HG03469 (cell line): ENCODE measurements around the gene ABCC3.

Experiments
- ATAC-seq: cut with Tn5 transposase; IDR thresholded peaks from one replicate; pipeline ENCODE4 v1.9.1; 2021; ENCODE audit warnings: mild to moderate bottlenecking, moderate library complexity, moderate number of reproducible peaks; ENCODE audit not compliant: unreplicated experiment

ABCC3 gene

DNA sequence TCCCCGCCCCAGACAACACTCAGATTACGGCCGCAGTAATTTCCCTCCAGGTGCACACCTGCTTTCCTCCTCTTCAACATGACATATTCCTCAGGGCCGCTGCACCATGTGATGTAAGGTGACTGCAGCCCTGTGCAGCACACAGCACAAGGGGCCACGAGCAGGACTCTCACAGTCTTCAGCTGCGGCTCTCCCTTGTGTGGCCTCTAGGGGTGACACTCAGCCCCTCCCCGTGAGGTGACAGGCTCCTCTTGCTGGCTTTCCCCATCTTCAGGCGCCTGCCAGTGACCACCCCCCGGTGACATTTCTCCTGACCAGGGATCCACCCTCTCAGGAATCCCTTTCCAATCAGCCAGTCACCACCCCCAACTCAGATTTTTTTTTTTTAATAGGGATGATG, 31.3 kb upstream of the ABCC3 start:
- ATAC-seq: no peak

DNA sequence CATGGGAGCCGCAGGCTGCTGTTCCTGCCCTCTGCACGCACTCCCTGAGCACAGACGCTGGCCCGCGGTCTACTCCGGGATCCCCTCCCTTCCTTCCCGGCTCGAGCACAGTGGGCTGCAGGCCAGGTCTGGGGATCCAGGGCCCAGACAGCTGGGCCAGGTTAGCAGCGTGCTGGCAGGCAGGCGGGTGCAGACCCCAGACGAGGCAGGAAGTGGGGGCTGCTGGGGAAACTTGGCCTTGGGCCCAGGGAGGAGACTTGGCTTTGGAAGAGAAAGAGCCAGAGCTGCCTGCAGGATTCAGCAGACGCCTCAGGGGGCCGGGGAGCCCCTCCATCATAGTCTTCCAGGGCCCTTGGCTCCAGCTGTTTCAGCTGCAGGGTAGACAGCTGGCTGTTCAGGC, 30.2 kb upstream of the ABCC3 start:
- no peak for ATAC-seq

DNA sequence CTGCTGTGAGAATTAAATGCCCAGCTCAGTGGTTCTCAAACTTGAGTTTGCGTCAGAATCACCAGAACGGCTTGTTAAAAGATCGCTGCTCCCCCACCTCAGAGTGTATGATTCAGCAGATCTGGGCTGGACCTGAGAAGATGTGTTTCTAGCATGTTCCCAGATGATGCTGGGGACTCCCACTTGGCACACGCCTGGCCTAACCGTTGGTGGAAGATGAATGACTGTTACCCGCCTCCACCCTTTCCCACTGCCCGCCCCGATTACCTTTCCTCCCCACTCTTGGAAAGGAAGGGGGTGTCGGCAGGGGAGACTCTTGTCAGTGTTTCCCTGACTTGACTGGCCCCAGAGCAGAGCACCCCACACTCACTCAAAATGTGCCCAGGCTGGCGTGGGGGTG, 29.3 kb upstream of the ABCC3 start:
- no peak for ATAC-seq

DNA sequence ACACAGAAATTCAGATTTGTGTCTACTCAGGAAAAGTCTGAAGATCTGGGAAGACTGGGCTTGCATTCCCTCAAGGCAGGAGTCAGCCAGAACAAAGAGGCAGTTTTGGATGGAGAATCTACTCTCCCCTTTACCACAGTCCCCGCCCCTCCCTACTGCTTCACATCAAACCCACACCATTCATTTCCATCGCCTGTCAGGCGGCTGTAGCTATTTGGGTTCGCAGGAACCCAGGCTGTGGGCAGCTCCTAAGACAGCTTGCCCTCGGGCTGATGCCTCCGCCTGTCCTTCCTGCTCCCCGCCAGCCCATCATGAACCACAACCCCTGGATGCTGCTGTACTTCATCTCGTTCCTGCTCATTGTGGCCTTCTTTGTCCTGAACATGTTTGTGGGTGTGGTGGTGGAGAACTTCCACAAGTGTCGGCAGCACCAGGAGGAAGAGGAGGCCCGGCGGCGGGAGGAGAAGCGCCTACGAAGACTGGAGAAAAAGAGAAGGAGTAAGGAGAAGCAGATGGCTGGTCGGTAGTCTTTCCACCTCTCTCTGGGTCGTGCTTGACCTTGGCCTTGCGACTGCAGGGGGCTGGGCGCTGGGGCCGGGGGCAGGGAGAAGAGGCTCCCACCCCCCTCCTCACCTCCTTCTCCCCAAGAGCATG, 27.0 kb upstream of the ABCC3 start:
- no peak for ATAC-seq

DNA sequence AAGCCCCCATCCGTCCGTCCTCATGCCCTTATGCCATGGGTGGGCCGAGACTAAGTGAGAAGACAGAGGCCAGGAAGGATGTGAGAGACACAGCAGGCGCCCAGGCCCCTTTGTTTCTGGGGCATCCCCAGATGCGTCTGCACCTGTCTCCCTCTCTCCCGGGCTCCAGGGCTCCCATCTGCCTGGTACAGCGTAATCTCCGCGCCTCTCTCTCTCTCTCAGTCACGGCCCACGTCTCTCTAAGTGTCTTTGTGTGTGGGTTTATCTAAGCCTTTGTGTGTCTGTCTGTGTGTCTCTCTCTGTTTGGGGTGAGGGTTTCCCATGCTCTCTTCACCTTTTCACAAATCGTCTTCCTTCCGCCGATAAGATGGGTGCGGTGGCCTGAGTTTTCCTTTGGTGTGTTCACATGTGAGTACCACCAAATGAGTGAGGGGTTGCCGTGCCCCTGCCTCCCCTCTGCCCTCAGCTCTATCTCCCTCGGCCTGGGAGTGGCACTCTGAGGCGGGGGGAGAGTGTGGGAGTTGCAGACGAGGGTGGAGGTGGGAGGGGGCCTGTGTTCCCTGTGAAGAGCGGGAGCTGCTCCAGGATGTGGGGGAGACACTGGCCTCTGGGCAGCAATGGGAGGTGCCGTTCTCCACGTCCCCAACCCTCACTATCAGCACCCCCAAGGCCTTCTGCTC, 25.8 kb upstream of the ABCC3 start:
- no peak for ATAC-seq

DNA sequence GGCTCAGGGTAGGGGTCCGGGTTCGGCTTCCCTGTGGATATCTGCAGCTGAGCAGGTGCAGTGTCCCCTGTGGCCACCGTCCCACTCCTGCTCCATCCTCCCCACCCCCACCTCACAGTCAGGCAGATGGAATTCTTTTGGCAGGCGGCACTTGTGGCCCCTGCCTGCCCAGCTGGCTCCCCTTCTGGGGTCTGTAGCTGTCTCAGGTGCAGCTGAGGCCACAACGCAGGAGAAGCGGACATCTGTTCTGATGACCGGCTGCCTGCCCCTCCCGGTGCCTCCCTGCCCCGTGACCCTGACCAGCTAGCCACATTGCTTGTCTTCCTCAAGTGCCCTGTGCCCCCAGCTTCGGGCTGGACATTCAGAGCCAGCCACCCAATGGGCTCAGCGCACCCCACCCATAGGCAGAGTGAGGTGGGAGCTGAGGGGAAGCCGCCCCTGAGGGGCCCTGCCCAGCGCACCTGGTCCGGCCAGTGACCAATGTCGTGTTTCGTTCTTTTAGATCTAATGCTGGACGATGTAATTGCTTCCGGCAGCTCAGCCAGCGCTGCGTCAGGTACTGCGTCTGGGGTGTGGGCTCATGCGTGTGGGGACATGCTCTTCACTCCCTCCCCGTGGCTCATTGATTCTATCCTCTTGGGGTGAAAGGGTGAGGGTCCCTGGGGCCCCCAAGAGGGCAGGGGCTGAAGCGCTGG, 25.2 kb upstream of the ABCC3 start:
- no peak for ATAC-seq

DNA sequence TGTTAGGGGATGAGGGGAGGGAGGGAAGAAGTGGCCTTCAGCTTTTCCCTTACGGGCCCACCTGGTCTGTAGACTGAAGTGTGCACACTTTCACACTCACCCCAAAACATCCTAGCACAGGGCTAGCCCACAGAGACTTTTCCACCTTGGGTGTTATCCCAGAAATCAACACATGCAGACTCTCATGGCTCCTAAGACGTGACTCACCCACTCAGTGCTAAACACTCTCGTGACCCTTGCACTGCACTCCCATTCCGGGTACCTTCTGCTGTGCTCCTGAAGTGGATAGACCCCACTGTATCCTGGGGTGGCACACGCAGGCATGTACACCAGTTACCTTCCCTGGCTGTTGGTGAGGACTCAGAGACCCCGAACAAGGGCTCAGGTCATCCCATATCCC, 23.0 kb upstream of the ABCC3 start:
- no peak for ATAC-seq

DNA sequence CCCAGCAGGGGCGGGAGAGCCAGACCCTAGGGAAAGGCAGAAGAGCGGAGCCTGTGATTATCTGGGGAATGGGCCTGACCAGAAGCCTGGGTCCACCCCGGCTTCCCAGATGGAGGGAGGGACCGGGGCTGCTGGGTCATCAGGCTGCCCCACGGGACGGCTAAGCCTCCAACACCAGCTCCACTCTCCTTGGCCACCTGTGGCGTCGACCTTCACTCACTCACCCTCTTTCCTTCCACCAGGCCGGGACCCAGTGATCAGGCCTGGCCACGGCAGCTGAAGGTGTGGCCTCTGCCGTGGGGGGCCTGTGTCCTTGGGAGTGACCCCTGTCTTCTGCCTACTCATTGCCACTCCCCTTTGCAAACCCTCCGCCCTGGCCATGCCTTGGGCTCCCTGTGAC, 22.4 kb upstream of the ABCC3 start:
- no peak for ATAC-seq

DNA sequence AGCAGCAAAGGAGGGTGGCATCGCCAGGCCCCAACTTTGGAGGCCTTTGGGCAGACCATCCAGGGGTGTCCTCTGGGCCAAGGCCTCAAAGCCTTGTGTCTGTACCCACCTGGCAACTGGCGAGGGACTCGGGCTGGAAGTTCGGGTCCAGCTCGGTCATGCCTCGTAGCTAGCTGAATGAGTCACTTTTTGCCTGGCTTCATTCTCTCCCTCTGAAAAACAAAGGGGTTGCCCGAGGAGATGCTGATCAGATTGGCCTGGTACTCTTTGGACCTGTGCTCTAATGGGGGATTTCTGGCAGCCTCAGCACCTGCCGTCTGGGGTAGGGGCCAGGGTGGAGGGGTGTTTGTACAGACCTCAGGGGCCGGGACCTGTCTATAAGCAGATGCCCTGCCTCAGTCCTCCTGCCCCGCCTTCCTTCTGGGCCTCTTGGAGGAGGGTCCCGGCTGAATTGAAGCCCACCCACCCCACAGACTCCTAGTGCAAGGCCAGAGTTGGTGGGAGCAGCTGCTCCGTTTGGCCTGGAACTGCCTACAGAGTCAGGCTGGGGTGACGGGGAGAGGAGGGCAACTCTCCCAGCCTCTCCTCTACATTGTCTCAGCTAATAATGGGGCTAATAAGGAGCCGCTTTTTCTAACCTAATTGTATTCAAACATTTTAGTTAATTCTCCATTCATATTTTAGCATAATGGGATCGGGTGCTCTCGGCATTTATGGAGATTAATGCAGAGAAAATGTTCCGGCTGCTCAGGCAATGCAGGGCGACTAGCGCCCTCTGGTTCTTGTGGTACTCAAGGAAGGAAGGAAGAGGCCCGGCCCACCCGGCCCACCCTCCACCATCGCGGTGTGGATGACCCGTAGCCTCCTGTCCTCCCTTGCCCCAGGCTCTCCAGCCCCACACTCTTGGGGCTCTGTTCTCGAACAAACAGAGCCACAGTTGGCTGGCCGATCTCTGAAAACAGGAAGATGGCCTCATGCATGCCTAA, 21.4 kb upstream of the ABCC3 start:
- ATAC-seq: no peak

DNA sequence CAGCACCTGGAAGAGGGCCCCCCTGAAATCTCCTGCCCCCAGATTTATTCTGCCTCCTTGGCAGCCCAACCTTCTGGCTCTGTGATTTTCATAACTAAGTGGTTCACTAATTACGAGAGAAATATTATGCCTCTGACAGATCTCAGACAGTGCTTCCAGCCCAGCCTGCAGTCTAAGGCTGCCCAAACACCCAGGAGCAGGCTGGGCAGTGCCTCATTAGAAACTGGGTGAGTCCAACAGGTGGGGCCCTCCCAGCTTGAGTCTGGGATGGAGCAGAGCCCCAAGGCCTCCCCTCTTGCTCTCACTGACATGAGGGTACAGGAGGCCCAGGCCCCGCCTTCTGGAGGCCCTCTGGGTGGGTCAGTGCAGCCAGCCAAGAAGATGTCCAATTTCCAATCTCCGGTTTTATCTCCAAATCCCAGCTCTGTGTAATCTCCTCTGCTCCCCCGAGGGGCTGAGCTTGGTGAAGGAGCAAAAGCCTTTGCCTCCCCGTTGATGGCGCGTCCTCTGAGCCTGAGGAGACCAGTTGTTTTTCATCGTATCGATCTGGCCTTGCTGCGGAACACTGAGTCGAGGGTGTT, 20.1 kb upstream of the ABCC3 start:
- no peak for ATAC-seq

DNA sequence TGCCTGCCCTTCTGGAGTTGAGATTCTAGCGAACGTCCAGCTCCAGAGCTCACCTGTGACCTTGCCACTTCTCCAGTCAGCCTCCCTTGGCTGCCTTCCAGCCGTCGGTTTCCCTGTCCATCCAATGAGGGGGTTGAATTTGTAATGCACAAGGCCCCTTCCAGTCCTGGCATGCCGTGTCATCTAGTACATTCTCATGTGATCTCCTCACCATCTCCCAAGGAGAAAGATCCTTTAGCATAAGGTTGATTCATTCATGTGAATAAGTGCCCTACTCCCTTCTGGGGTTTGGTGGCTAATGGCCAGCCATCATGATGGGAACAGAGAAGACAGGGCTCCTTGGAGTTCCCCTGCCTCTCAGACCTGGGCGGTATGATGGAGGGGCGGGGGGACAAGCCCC, 18.9 kb upstream of the ABCC3 start:
- ATAC-seq: no peak

DNA sequence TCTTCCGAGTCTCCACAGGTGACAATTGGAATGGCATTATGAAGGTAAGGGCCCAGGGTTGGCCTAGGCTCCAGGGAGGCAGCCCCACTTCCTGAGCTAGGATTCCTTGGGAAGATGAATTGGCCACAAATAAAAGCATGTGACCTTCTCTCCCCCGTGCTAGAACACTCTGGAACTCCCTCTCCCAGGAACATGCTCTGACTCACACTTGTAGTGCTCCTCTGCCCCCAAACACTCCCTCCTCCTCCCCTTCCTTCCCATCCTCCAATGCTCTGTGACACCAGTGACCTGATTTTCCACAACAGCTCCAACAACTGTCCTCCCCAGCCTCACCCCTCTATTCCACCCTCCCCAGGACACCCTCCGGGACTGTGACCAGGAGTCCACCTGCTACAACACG, 16.4 kb upstream of the ABCC3 start:
- no peak for ATAC-seq

DNA sequence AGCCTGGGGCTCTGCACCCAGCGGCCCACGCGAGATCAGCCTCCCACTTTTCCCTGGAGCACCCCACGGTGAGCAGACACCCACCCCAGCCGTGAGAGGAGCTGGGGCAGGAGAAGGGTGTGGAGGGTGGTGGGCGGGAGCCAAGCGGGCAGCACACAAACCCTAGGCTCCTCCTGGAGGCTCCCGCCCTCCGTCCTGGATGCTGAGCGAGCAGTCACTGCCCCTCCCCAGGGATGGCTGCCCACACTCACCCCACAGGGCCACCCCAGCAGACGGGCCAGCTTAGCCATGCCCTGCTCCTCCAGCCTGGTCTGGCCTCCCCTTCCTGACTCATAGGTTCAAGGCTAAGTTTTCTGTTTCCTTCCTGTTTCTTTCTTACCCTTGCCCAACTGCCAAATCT, 15.7 kb upstream of the ABCC3 start:
- ATAC-seq: no peak

DNA sequence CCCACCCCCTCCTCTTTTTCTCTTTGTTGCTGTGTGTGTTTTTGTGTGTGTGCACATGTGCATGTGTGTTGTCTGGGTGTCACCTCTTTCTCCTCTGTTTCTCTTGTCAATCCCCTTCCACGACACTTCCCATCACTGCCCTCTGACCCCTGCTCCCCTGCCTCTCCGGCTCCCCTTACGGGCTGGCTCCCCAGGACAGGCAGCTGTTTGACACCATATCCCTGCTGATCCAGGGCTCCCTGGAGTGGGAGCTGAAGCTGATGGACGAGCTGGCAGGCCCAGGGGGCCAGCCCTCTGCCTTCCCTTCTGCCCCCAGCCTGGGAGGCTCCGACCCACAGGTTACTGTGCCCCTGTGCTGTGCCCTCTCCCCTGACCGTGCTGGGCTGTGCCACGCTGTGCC, 15.2 kb upstream of the ABCC3 start:
- no peak for ATAC-seq

DNA sequence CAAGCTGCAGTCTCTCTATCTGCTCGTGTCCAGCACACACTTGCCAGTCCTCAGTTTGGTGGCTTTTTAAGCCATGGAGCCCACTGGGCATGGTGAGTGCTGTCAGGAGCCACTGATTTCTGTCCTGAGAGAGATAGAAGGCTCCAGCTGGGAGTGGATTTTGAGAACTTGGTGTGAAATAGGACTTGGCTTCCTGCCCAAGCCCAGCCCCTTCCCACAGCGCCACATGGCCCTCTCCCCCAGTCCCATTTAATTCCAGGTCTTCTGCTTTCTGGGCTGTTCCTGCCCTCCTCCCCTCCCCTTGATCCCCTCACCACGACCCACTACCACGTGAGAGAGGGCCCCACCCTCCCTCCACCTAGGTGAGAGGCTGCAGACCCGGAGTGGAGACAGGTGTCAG, 14.4 kb upstream of the ABCC3 start:
- ATAC-seq: no peak

DNA sequence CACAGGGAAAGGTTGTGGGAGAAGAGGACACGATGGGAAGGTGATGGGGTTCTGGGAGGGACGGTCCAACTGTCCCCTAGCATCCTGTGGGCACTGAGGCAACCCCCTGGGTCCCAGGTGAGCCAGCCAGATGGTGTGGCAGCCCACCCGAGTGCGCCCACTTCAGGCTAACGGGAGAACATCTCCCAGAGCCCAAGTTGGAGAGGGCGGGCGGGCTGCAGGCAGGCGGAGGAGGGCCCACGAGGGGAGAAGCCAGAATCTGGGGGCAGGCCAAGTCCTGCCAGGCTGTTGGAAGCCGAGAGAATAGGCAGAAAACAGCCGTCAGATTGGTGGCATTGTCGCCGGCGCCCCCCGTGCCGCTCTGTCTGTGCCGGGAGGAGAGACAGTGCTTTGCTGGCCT, 13.8 kb upstream of the ABCC3 start:
- no peak for ATAC-seq

DNA sequence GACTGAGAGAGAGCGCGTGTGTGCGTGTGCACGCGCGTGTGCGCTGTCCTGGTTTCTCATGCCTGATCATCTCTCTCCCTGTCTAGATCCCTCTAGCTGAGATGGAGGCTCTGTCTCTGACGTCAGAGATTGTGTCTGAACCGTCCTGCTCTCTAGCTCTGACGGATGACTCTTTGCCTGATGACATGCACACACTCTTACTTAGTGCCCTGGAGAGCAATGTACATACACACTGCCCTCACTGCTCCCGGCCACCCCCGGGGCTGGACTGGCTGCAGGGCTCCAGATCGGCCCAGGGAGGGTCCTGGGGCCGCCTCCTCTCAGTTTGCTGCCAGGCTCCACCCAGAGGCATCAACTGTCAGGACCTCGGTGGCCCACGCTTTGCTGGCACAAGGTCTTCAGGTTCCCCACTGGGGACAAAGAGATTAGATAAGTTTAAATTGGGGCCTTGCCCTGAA, 13.1 kb upstream of the ABCC3 start:
- ATAC-seq: no peak

DNA sequence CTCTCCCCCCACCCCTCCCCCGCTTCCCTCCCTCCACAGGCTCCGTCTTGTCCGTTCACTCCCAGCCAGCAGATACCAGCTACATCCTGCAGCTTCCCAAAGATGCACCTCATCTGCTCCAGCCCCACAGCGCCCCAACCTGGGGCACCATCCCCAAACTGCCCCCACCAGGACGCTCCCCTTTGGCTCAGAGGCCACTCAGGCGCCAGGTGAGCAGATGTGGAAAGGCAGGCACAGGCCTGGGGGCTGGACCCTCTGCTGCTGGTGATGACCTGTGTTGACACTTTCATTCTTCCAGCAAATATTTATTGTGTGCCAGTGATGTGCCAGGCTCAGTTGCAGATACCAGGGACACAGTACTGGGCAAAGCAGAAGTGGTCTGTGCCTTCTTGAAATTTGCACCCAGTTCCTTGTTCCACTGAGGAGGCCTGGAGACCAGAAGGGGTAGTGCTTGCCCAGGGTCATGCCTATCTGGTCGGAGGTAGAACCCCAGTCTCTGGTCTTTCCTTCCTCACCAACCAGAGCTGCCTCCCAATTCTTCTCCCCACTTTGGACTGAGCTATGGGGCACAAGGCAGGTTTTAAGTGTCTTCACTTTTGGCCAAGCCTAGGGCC, 10.3 kb upstream of the ABCC3 start:
- ATAC-seq: no peak

DNA sequence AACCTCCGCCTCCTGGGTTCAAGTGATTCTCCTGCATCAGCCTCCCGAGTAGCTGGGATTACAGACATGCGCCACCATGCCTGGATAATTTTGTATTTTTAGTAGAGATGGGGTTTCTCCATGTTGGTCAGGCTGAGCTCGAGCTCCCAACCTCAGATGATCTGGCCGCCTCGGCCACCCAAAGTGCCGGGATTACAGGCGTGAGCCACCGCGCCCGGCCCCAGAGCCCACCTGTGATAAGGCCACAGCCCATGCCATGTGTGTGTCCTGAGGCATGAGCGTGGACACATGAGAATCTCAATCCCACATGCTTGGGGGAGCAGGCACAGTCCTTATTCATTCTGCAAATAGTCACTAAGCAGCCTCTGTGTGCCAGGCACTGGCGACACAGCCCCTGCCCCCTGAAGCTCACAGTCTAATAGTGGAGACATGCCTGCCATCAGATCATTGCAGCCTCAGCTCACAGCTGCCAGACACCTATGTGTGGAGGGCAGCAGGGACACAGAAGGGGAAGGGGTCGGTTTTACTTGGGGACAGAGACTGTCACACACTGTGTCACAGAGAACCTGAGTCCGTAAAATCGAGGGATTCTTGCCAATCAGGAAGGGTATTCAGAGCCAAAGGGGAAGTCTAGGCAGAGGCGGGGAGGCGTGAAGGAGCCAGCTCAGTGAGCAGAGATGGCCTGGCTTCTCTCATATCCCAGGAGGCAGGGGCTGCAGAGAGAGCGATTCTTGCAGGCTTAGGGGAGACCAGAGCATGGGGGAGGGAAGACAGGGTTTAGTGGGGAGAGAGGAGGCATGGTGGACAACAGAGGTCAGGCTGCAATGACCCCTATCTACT, 9.4 kb upstream of the ABCC3 start:
- no peak for ATAC-seq
